Neural cell (in vitro differentiated cells): Measurements from ENCODE around the gene PHACTR4.

Experiments
- CTCF ChIP-seq: fragments of 450-650 bp; IDR thresholded peaks from 2 replicates; pipeline ENCODE4 v1.5.1; 2014; ENCODE audit warnings: antibody characterized with exemption, mild to moderate bottlenecking, moderate library complexity; ENCODE audit not compliant: poor library complexity, severe bottlenecking
- EZH2 ChIP-seq: fragments of 200-600, 300-800 bp; shearing (Covaris generic), sonication (generic); IDR thresholded peaks from 2 replicates; pipeline ENCODE4 v1.6.1; 2014; ENCODE audit warnings: antibody characterized with exemption, low read length, borderline replicate concordance, mild to moderate bottlenecking; ENCODE audit not compliant: insufficient read depth, poor library complexity, severe bottlenecking
- POLR2AphosphoS5 ChIP-seq: IDR thresholded peaks from 2 replicates; pipeline ENCODE4 v1.6.1; 2012
- RAD21 ChIP-seq: fragments of 450-650 bp; conservative IDR thresholded peaks from 2 replicates; pipeline ENCODE4 v1.6.1; 2014; ENCODE audit warnings: antibody characterized with exemption, mild to moderate bottlenecking, moderate library complexity
- REST ChIP-seq: IDR thresholded peaks from 2 replicates; pipeline ENCODE4 v1.6.1; 2012; ENCODE audit warnings: borderline replicate concordance
- TAF1 ChIP-seq: IDR thresholded peaks from 2 replicates; pipeline ENCODE4 v1.6.1; 2012; ENCODE audit warnings: low read depth

- no peak for TF ChIP-seq CTCF
- no peak for TF ChIP-seq TAF1
- TF ChIP-seq EZH2, result no peak
- TF ChIP-seq RAD21, result no peak
- no peak for TF ChIP-seq REST
- no peak for TF ChIP-seq POLR2AphosphoS5
Measured at GRCh38 chr1:28439320-28439719, 69.8 kb downstream of the PHACTR4 start.
